T-cell (primary cell): ENCODE data around the gene GPHN. TPM values are rescaled to one million over a fixed set of nuclear protein-coding genes. Genes with fewer than 3 reads are reported as not detected.

Source experiments
- ATAC-seq, 4 experiments: fragments of 200-7000 bp in 3 of 4; fragments of 150-1000 bp in 1 of 4; cut with Tn5 transposase; replicated peaks in 1 of 4; 1 replicate in 3 of 4; 2 replicates in 1 of 4; pipeline ENCODE4 v1.10.0; 2021; ENCODE audit warnings: moderate library complexity in 3 of 4, mild to moderate bottlenecking in 2 of 4, moderate number of reproducible peaks in 1 of 4
- CTCF ChIA-PET, 2 donors: fragments of 300-600 bp; sonication (Branson Sonifier 250); formaldehyde crosslinking; loops; one replicate each; lab custom pipeline; 2022; ENCODE audit warnings: antibody characterized with exemption in 2 of 2; lab: Charles Lee
- POLR2A ChIA-PET, 2 donors: fragments of 300-600 bp; sonication (Branson Sonifier 250); formaldehyde crosslinking; loops; one replicate each; lab custom pipeline; 2022; ENCODE audit warnings: antibody characterized with exemption in 2 of 2; lab: Charles Lee
- DNase-seq, 35 experiments: peaks; one replicate each; pipeline versions ENCODE4 v3.0.0 to v3.0.0-alpha.2; 2013 to 2023
- H3K27ac ChIP-seq: one replicate; pipeline ENCODE4 v1.5.1; 2013; ENCODE audit warnings: low read length
- H3K27me3 ChIP-seq, 2 experiments: replicated peaks in 1 of 2; 1 replicate in 1 of 2; 2 replicates in 1 of 2; pipeline versions ENCODE4 v1.6.1 to v1.7.0; 2013; ENCODE audit warnings: low read length in 1 of 2, mixed read lengths in 1 of 2; ENCODE audit not compliant: control insufficient read depth in 2 of 2, insufficient read depth in 2 of 2; ENCODE audit errors: extremely low read depth in 1 of 2
- H3K36me3 ChIP-seq, 2 donors: 1 replicate in 1 of 2; 2 replicates in 1 of 2; pipeline versions ENCODE4 v1.6.1 to v1.7.0; 2013; ENCODE audit warnings: low read length in 1 of 2; ENCODE audit not compliant: control insufficient read depth in 2 of 2, insufficient read depth in 1 of 2; ENCODE audit errors: extremely low read depth in 1 of 2
- H3K4me1 ChIP-seq, 2 experiments: 1 replicate in 1 of 2; 2 replicates in 1 of 2; pipeline versions ENCODE4 v1.6.1 to v1.7.0; 2013; ENCODE audit warnings: low read length in 2 of 2, mixed read lengths in 1 of 2; ENCODE audit not compliant: insufficient read depth in 2 of 2, control insufficient read depth in 1 of 2; ENCODE audit errors: extremely low read depth in 1 of 2
- H3K4me3 ChIP-seq, 2 donors: 1 replicate in 1 of 2; 2 replicates in 1 of 2; pipeline versions ENCODE4 v1.5.1 to v1.7.0; 2013; ENCODE audit warnings: mild to moderate bottlenecking in 2 of 2, low read length in 1 of 2, moderate library complexity in 1 of 2; ENCODE audit not compliant: control insufficient read depth in 1 of 2; ENCODE audit errors: extremely low read depth in 1 of 2
- H3K9me3 ChIP-seq: 2 replicates; pipeline ENCODE4 v1.7.0; 2013
- H3K27ac Mint-ChIP-seq, 2 donors: one replicate each; pipeline ENCODE4 v1.8.0; 2020 to 2021; ENCODE audit warnings: mild to moderate bottlenecking in 2 of 2, mixed read lengths in 2 of 2
- H3K27me3 Mint-ChIP-seq, 2 donors: one replicate each; pipeline ENCODE4 v1.8.0; 2021 to 2022; ENCODE audit warnings: mixed read lengths in 2 of 2
- H3K36me3 Mint-ChIP-seq: one replicate; pipeline ENCODE4 v1.8.0; 2021; ENCODE audit warnings: mixed read lengths
- H3K4me1 Mint-ChIP-seq, 3 donors: one replicate each; pipeline ENCODE4 v1.8.0; 2020 to 2022; ENCODE audit warnings: mixed read lengths in 3 of 3, mild to moderate bottlenecking in 1 of 3
- H3K4me3 Mint-ChIP-seq, 3 donors: one replicate each; pipeline ENCODE4 v1.8.0; 2020 to 2022; ENCODE audit warnings: mild to moderate bottlenecking in 3 of 3, mixed read lengths in 3 of 3, moderate library complexity in 3 of 3
- H3K9me3 Mint-ChIP-seq, 3 donors: one replicate each; pipeline ENCODE4 v1.8.0; 2020 to 2022; ENCODE audit warnings: mixed read lengths in 3 of 3
- WGBS: methylation state at CpG from one replicate; pipeline ENCODE4 v1.1.5; 2013; ENCODE audit warnings: missing lambda C conversion rate; ENCODE audit not compliant: insufficient coverage; 5-methylcytosine and 5-hydroxymethylcytosine counted together
- total RNA-seq, 35 experiments: library from RNA in 6 of 35; stranded (reverse) in 6 of 35; fragments of 120-200 nt in 1 of 35; gene quantifications; one replicate each; pipeline versions ENCODE4 v1.2.1 to v1.2.4 and lab custom pipeline; 2013 to 2026

The GPHN gene
- total RNA-seq, 5 donors from 2014 or later (not counting 1 experiment from before 2014, with no cell fraction given): 13.9 to 21.1 (median 14.4) TPM

DNA sequence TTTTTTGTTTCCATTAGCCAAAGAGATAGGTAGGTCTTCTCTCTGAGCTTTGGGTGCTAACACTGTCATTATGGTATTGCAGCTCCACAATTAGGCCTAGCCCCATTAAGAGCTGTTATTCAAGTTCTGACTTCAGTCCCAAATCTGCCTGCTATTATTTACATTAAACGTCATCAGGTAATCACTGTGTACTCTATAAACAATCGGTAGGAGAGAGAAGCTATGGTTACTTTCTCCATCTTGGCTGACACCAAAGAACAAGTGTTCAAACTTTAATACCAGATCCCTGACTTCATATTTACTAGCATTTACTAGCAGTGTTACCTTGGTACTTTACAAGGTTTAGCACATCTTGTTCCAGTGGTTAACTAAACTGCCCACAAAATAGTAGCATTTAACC lies 376.2 kb downstream of the GPHN start:
- no peak overlapping the region for H3K27ac ChIP-seq
- peaks cover 3% of the 10 kb centered on the region for H3K9me3 ChIP-seq
- DNase-seq (no peak), ATAC-seq (no peak)
- H3K27me3 ChIP-seq: no peaks in the 10 kb centered on the region
- CTCF ChIA-PET: no interaction called here
- WGBS: no CpG with 5 or more reads among the region's 2 CpGs
- POLR2A ChIA-PET: no interaction called here
- no peak overlapping the region for H3K4me3 ChIP-seq
- no peaks in the 10 kb centered on the region for H3K4me1 Mint-ChIP-seq
- H3K36me3 ChIP-seq: no peaks in the 10 kb centered on the region
- H3K27ac Mint-ChIP-seq: no peak overlapping the region
- no peaks in the 10 kb centered on the region for H3K4me1 ChIP-seq
- H3K27me3 Mint-ChIP-seq: no peaks in the 10 kb centered on the region
- H3K9me3 Mint-ChIP-seq: peaks cover 13 to 33% (median 21%) of the 10 kb centered on the region in 3 donors
- no peak overlapping the region for H3K4me3 Mint-ChIP-seq
- H3K36me3 Mint-ChIP-seq: peaks cover 44% of the 10 kb centered on the region

- no peaks in the 10 kb centered on the region for H3K4me1 Mint-ChIP-seq
- H3K27ac Mint-ChIP-seq: no peak overlapping the region
- H3K36me3 Mint-ChIP-seq: peaks cover 24% of the 10 kb centered on the region
- H3K9me3 Mint-ChIP-seq: peaks cover 15 to 32% (median 27%) of the 10 kb centered on the region in 3 donors
- no peak overlapping the region for H3K4me3 Mint-ChIP-seq
- H3K27me3 Mint-ChIP-seq: no peaks in the 10 kb centered on the region
- CTCF ChIA-PET: no interaction called here
- H3K27ac ChIP-seq: no peak overlapping the region
- DNase-seq (no peak), ATAC-seq (no peak)
- H3K4me1 ChIP-seq: no peaks in the 10 kb centered on the region
- H3K36me3 ChIP-seq: no peaks in the 10 kb centered on the region
- no peak overlapping the region for H3K4me3 ChIP-seq
- no CpG with 5 or more reads among the region's 2 CpGs for WGBS
- POLR2A ChIA-PET: no interaction called here
- H3K9me3 ChIP-seq: no peaks in the 10 kb centered on the region
- H3K27me3 ChIP-seq: no peaks in the 10 kb centered on the region
Measured at GRCh38 chr14:66900719-66901118, 392.8 kb downstream of the GPHN start.

GRCh38 chr14:66910311-66910840 lies 402.4 kb downstream of the GPHN start:
- Mint-ChIP-seq H3K4me1 (no peaks in the 10 kb centered on the region), H3K27ac (no peak overlapping the region), H3K36me3 (peaks cover 10% of the 10 kb centered on the region), H3K27me3 (no peaks in the 10 kb centered on the region), H3K4me3 (no peak overlapping the region), H3K9me3 (peaks cover 0 to 3% (median 2%) of the 10 kb centered on the region in 3 donors)
- Histone ChIP-seq H3K4me1 (no peaks in the 10 kb centered on the region), H3K27me3 (no peaks in the 10 kb centered on the region), H3K27ac (no peak overlapping the region), H3K9me3 (no peaks in the 10 kb centered on the region), H3K36me3 (no peaks in the 10 kb centered on the region), H3K4me3 (no peak overlapping the region)
- no CpG with 5 or more reads among the region's 1 CpG for WGBS
- ChIA-PET CTCF (no interaction called here), POLR2A (no interaction called here)
- DNase-seq: no peak
- ATAC-seq: no peak

DNA sequence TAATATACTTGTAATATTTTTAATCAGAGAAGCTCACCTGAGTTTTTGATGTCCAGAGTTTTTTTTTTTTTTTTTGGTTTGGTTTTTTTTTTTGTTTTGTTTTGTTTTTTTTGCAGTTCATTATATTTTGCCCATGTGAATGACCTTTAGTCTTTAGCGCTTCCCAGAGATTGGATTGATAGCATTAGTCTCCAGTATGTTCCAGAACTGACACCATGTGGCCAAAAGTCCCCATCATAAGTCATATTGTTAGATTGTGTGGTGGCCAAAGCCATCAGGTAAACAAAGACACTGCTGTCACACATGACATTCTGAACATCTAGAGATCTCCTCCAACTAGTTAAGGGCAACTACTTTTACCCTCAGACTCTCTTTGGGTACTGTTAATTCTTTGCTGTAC lies 408.5 kb downstream of the GPHN start:
- Mint-ChIP-seq H3K27me3 (no peaks in the 10 kb centered on the region), H3K36me3 (peaks cover 52% of the 10 kb centered on the region), H3K4me3 (no peak overlapping the region), H3K9me3 (peaks cover 0 to 4% (median 0%) of the 10 kb centered on the region in 3 donors), H3K4me1 (no peaks in the 10 kb centered on the region), H3K27ac (no peak overlapping the region)
- WGBS: no CpG with 5 or more reads among the region's 1 CpG
- no peak for DNase-seq
- POLR2A ChIA-PET: interaction anchor here in 1 of 2 donors (0.6 kb wide), 1 partner anchor 146 kb away, joined by 3 read pairs; no protein-coding TSS in a partner anchor
- CTCF ChIA-PET: interaction anchor here in 1 of 2 donors (0.6 to 0.7 kb wide), 3 partner anchors 86 to 292 kb away, joined by 4 to 6 read pairs (median 4); no protein-coding TSS in a partner anchor
- H3K27ac ChIP-seq: no peak overlapping the region
- ATAC-seq: no peak
- no peaks in the 10 kb centered on the region for H3K27me3 ChIP-seq
- no peaks in the 10 kb centered on the region for H3K4me1 ChIP-seq
- H3K9me3 ChIP-seq: no peaks in the 10 kb centered on the region
- no peak overlapping the region for H3K4me3 ChIP-seq
- H3K36me3 ChIP-seq: no peaks in the 10 kb centered on the region

- Mint-ChIP-seq H3K36me3 (peaks cover 67% of the 10 kb centered on the region), H3K4me1 (no peaks in the 10 kb centered on the region), H3K27ac (no peak overlapping the region), H3K4me3 (no peak overlapping the region), H3K9me3 (peaks cover 0 to 4% (median 0%) of the 10 kb centered on the region in 3 donors), H3K27me3 (no peaks in the 10 kb centered on the region)
- Histone ChIP-seq H3K27ac (no peak overlapping the region), H3K4me1 (no peaks in the 10 kb centered on the region), H3K9me3 (no peaks in the 10 kb centered on the region), H3K36me3 (no peaks in the 10 kb centered on the region), H3K4me3 (no peak overlapping the region), H3K27me3 (no peaks in the 10 kb centered on the region)
- no peak for DNase-seq
- POLR2A ChIA-PET: no interaction called here
- no peak for ATAC-seq
- 100% methylated on average over 1 of the region's 5 CpGs for WGBS
- CTCF ChIA-PET: interaction anchor here in 1 of 2 donors (0.6 kb wide), 1 partner anchor 8 kb away, joined by 4 read pairs; no protein-coding TSS in a partner anchor
Measured at GRCh38 chr14:66918527-66918926, 410.6 kb downstream of the GPHN start.

GRCh38 chr14:66920196-66920595 lies 412.2 kb downstream of the GPHN start:
- no peak for ATAC-seq
- H3K36me3 Mint-ChIP-seq: peaks cover 80% of the 10 kb centered on the region
- POLR2A ChIA-PET: no interaction called here
- Histone ChIP-seq H3K9me3 (no peaks in the 10 kb centered on the region), H3K36me3 (no peaks in the 10 kb centered on the region), H3K27ac (no peak overlapping the region), H3K4me3 (no peak overlapping the region), H3K27me3 (no peaks in the 10 kb centered on the region), H3K4me1 (no peaks in the 10 kb centered on the region)
- H3K27ac Mint-ChIP-seq: no peak overlapping the region
- CTCF ChIA-PET: interaction anchor here in 1 of 2 donors (0.7 kb wide), 1 partner anchor 13 kb away, joined by 3 read pairs; no protein-coding TSS in a partner anchor
- H3K27me3 Mint-ChIP-seq: no peaks in the 10 kb centered on the region
- no peak overlapping the region for H3K4me3 Mint-ChIP-seq
- no peak for DNase-seq
- no CpG with 5 or more reads among the region's 1 CpG for WGBS
- no peaks in the 10 kb centered on the region for H3K4me1 Mint-ChIP-seq
- peaks cover 0 to 4% (median 0%) of the 10 kb centered on the region in 3 donors for H3K9me3 Mint-ChIP-seq
